ENCODE data around the gene XIAP. TPM values are rescaled to one million over a fixed set of nuclear protein-coding genes. Genes with fewer than 3 reads are reported as not detected.

XIAP gene
- total RNA-seq, 4 donors from 2014 or later = 34.5 to 50.4 (median 42.9) TPM

DNA sequence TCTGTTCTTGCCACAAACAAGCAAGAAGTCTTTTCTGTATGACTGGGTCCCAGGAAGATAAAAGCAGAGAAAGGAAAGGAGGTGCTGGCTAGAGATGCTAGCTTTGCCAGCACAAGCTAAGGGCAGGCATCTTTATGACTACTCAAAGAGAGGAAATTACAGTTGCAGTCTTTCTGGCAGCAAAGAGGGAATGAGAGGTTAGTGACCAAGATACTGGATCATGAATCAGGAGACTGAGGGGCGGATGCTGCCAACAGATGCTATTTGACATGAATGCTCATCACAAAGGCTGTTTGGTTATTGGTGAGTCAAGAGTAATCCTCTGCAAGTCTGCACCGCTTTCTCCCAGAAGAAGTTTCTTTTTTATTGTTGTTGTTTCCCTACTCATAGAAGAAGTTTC is 5.5 kb upstream of the XIAP start:
- Histone ChIP-seq H3K27me3 (no peaks in the 10 kb centered on the region), H3K36me3 (no peaks in the 10 kb centered on the region), H3K9me3 (no peaks in the 10 kb centered on the region), H3K27ac (no peak overlapping the region), H3K4me1 (peaks cover 0 to 5% (median 0%) of the 10 kb centered on the region in 3 donors), H3K4me3 (no peak overlapping the region)
- TF ChIP-seq EP300 (IDR thresholded peaks at IDR 0.05) (no peak), POLR2AphosphoS5 (IDR thresholded peaks at IDR 0.05) (no peak)
- WGBS, 2 donors (ENCODE audit: low coverage in 1 of 2) = 90 to 100% methylated on average over 1 to 2 of the region's 2 CpGs
- no peak for ATAC-seq

DNA sequence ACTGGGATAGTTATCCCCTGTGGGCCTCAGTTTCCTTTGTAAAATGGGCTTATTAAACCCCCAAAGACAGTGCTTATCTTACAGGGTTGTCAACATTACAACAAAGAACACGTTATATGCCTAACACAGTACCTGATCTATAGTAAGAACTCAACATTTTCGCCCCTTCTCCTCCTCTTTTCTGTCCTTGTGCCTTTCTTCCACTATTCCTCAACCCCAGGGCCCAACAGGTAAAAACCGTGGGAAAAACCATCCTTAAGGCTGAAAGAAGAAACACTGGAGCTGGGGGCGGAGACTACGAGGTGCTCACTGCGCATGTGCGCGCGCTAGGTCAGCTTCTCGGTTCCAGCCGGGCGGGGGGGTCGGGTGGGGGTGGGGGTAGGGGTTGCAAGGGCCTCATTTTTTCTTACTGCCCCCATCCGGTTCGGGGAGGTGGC is 426 bp upstream of the XIAP start:
- no peaks in the 10 kb centered on the region for H3K27me3 ChIP-seq
- TF ChIP-seq EP300 (IDR thresholded peaks at IDR 0.05) = no peak
- TF ChIP-seq, protein P1, sequence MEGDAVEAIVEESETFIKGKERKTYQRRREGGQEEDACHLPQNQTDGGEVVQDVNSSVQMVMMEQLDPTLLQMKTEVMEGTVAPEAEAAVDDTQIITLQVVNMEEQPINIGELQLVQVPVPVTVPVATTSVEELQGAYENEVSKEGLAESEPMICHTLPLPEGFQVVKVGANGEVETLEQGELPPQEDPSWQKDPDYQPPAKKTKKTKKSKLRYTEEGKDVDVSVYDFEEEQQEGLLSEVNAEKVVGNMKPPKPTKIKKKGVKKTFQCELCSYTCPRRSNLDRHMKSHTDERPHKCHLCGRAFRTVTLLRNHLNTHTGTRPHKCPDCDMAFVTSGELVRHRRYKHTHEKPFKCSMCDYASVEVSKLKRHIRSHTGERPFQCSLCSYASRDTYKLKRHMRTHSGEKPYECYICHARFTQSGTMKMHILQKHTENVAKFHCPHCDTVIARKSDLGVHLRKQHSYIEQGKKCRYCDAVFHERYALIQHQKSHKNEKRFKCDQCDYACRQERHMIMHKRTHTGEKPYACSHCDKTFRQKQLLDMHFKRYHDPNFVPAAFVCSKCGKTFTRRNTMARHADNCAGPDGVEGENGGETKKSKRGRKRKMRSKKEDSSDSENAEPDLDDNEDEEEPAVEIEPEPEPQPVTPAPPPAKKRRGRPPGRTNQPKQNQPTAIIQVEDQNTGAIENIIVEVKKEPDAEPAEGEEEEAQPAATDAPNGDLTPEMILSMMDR (IDR thresholded peaks at IDR 0.05) = no peak
- no peak for TF ChIP-seq POLR2A (IDR thresholded peaks at IDR 0.05)
- TF ChIP-seq POLR2AphosphoS5 (IDR thresholded peaks at IDR 0.05) = no peak
- 35% methylated on average over 2 of the region's 15 CpGs; no CpG with 5 or more reads in 1 of the 2 donors for WGBS, 2 donors (ENCODE audit: low coverage in 1 of 2)
- H3K9me3 ChIP-seq = no peaks in the 10 kb centered on the region
- H3K36me3 ChIP-seq = no peaks in the 10 kb centered on the region
- H3K27ac ChIP-seq = peak overlapping the region; percentile 90 to 97 (median 94)
- ATAC-seq = peak; percentile 73
- peaks cover 0 to 19% (median 0%) of the 10 kb centered on the region in 3 donors for H3K4me1 ChIP-seq
- H3K4me3 ChIP-seq = peak overlapping the region; percentile 64 to 74

DNA sequence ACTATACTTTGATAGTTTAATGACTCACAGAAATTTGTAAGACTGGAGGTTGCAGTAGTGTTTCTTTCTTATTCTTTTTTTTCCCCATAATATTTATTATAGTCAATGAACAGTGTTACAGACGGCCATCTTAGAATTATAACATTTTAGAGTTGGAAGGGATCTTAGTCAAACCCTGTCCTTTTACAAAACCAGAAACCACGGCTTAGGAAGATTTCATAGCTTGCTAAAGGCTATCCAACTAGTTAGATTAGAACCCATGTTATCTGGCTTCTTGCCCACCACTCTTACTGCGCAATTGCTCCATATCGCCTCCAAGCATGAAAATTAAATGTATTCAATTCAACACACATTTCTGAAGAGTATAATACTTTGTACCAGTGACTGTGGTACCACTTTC is 1.1 kb downstream of the XIAP start:
- Histone ChIP-seq H3K27ac (peak overlapping the region; percentile 90 to 97 (median 94)), H3K36me3 (no peaks in the 10 kb centered on the region), H3K27me3 (no peaks in the 10 kb centered on the region), H3K4me3 (peak overlapping the region; percentile 64 to 74), H3K4me1 (peaks cover 0 to 19% (median 0%) of the 10 kb centered on the region in 3 donors), H3K9me3 (no peaks in the 10 kb centered on the region)
- TF ChIP-seq POLR2AphosphoS5 (IDR thresholded peaks at IDR 0.05) (no peak), EP300 (IDR thresholded peaks at IDR 0.05) (no peak), POLR2A (IDR thresholded peaks at IDR 0.05) (no peak)
- TF ChIP-seq, protein P1 (IDR thresholded peaks at IDR 0.05) = no peak
- 0 to 44% methylated on average over 4 of the region's 4 CpGs for WGBS, 2 donors (ENCODE audit: low coverage in 1 of 2)
- ATAC-seq = no peak

DNA sequence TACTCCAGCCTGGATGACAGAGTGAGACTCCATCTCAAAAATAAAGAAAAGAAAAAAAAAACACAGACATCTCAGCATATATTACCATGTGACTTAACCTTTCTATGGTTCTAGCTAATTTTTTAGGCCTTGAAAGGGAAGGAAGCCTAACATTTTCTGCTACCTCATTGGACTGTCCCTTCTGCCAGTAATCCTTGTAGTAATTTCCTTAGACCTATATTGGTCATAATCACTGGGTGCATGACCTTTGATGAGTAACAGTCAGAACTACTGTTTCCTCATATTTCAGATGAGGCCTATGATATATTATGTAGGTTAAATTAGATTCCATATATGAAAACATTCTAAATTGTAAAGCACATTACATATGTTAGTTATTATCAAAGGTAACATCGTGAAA is 9.6 kb downstream of the XIAP start:
- Histone ChIP-seq H3K9me3 (no peaks in the 10 kb centered on the region), H3K27me3 (no peaks in the 10 kb centered on the region), H3K4me3 (no peak overlapping the region), H3K4me1 (no peaks in the 10 kb centered on the region), H3K36me3 (no peaks in the 10 kb centered on the region), H3K27ac (no peak overlapping the region)
- no peak for ATAC-seq
- TF ChIP-seq EP300 (IDR thresholded peaks at IDR 0.05) (no peak), POLR2AphosphoS5 (IDR thresholded peaks at IDR 0.05) (no peak), POLR2A (IDR thresholded peaks at IDR 0.05) (no peak)
- TF ChIP-seq, protein P1 (IDR thresholded peaks at IDR 0.05) = no peak
- 93% methylated on average over 1 of the region's 1 CpG; no CpG with 5 or more reads in 1 of the 2 donors for WGBS, 2 donors (ENCODE audit: low coverage in 1 of 2)

DNA sequence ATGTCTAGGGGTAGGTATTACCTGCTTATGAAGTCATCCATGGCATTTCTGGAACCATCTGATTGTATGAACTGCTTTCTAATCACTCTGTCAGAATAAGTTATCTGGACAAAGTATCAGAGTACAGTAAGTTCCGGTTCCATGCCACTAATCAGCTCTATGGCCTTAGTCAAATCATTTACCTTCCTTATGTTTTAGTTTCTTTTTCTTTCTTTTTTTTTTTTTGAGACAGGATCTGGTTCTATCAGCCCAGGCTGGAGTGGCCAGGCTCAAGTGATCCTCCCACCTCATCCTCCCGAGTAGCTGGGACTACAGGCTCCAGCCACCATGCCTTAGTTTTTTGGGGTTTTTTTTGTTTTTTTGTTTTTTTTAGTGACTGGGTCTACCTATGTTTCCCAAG is 11.5 kb downstream of the XIAP start:
- Histone ChIP-seq H3K4me3 (no peak overlapping the region), H3K27me3 (no peaks in the 10 kb centered on the region), H3K4me1 (no peaks in the 10 kb centered on the region), H3K27ac (no peak overlapping the region), H3K36me3 (no peaks in the 10 kb centered on the region), H3K9me3 (no peaks in the 10 kb centered on the region)
- WGBS, 2 donors (ENCODE audit: low coverage in 1 of 2) = 75 to 81% methylated on average over 1 to 2 of the region's 2 CpGs
- ATAC-seq = no peak
- TF ChIP-seq, protein P1 (IDR thresholded peaks at IDR 0.05) = no peak
- TF ChIP-seq POLR2AphosphoS5 (IDR thresholded peaks at IDR 0.05) (no peak), EP300 (IDR thresholded peaks at IDR 0.05) (no peak), POLR2A (IDR thresholded peaks at IDR 0.05) (no peak)
